Measurements from ENCODE around the gene ZNF598.

Gene ZNF598

DNA sequence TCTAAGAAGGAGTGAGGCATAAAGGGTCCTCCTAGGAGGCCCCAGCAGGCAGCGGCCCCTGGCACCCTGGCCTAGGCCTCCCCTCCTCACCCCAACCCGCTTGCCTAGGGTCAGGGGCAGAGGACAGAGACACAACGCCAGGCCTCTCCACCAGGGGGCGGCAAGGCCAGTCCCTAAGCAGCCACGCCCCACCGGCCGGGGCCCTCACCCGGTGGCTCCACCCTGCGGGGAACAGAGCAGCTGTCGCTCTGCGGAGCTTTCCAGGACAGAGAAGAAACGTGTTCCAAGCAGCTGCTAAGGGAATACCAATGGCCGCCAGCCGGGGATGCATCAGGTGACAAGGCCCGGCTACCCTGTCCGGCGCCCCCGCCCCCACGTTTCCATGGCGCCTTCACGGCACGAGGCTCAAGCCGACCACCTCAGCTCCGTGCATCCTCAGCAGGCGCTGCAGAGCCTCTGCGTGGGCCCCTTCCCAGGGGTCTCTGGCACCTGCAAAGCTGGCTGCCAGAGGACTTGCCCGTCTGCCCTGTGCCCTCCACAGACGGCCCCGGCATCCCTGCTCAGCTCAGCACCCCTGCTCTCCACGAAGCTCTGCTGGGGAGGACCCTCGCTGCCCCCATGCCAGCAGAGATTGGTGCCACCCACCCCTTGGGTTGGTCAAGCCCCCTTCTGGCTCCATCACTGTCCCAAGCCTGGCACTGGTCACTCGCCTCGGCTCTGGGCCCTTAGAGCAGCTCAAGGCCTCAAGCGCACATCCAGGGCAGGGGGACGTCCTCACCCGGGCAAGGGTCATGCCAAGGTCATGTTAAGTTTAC is 5.6 kb downstream of the ZNF598 start:
- no peak overlapping the region for H3K27ac ChIP-seq
- H3K9me3 ChIP-seq: no peaks in the 10 kb centered on the region
- no peaks in the 10 kb centered on the region for H3K27me3 ChIP-seq
- peaks cover 40 to 53% (median 45%) of the 10 kb centered on the region in 3 donors for H3K36me3 ChIP-seq
- intact Hi-C loops (cut with DNase I; ENCODE audit: low total_unique reads): no loop called here
- no peak overlapping the region for H3K4me3 ChIP-seq
- peaks cover 0 to 54% (median 50%) of the 10 kb centered on the region in 4 donors for H3K4me1 ChIP-seq
- TF ChIP-seq, protein P1, sequence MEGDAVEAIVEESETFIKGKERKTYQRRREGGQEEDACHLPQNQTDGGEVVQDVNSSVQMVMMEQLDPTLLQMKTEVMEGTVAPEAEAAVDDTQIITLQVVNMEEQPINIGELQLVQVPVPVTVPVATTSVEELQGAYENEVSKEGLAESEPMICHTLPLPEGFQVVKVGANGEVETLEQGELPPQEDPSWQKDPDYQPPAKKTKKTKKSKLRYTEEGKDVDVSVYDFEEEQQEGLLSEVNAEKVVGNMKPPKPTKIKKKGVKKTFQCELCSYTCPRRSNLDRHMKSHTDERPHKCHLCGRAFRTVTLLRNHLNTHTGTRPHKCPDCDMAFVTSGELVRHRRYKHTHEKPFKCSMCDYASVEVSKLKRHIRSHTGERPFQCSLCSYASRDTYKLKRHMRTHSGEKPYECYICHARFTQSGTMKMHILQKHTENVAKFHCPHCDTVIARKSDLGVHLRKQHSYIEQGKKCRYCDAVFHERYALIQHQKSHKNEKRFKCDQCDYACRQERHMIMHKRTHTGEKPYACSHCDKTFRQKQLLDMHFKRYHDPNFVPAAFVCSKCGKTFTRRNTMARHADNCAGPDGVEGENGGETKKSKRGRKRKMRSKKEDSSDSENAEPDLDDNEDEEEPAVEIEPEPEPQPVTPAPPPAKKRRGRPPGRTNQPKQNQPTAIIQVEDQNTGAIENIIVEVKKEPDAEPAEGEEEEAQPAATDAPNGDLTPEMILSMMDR (IDR thresholded peaks at IDR 0.05): peak; percentile 71 to 81
- DNase-seq: peak; percentile 77 to 85

DNA sequence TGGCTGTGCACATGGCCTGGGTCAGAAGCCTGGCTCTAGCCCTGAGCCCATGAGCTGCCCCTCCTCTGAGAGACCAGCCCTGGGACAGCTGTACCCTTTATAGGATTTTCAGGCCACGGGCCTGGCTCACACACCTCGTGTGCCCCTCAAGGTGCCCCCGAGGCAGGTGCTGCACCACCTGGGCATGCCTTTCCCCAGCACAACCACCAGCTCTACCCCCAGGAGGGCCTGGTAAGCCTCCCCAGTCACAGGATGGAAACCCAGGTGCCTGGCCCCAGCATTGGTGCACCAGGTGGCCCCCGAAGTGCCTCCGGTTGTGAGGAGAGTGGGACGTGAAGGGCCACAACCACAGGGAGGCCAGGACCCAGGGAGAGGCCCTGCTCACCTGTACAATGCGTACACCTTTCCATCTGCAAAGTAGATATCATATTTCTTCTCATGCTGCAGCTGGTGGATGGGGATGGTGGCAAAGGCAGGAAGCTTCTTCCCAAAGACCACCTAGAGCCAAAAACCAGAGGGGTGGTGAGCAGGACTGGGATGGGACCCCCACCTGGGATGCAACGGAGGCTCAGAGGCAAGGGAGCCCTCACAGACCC is 6.3 kb downstream of the ZNF598 start:
- Histone ChIP-seq H3K36me3 (peaks cover 47 to 60% (median 52%) of the 10 kb centered on the region in 3 donors), H3K4me3 (no peak overlapping the region), H3K9me3 (no peaks in the 10 kb centered on the region), H3K27ac (no peak overlapping the region), H3K4me1 (peaks cover 0 to 49% (median 44%) of the 10 kb centered on the region in 4 donors), H3K27me3 (no peaks in the 10 kb centered on the region)
- intact Hi-C loops (cut with DNase I; ENCODE audit: low total_unique reads): no loop called here
- DNase-seq: no peak
- TF ChIP-seq, protein P1 (IDR thresholded peaks at IDR 0.05): no peak

DNA sequence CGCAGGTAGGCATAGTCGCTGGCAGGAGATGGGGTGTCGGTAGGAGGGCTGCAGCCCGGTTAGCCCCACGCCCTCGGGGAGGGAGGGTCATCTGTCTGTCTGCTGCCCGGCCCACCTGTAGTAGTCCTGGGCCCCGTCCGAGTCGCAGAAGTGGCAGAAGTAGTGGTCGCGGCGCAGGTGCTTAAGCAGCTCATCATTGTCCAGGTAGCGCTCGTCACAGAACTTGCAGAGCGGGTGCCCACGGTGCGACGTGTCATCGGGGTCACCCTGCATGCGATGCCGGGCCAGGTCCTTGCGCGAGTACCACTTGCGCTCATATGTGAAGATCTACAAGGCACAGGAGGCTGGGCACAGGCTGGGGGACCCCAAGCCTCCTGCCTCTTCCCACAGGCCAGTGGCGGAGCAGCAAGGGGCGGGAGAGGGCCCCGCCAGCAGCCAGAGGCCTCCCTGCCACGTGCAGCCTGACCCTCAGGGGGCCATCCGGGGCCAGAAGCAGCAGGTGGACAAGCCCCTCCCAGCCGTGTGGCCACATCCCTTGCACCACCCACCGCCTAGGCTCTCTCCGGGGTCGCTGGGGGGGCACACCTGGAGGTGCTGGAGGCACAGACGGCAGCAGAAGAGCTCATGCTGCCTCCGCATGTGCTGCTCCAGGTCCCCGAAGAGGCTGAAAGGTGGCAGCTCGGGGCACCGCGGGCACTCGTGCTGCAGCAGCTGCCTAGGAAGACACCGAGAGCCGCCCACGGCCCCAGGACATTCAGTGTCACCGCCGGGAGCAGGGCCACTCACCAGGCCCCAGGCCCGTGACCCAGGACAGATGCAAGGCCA is 7.0 kb downstream of the ZNF598 start:
- DNase-seq: no peak
- H3K36me3 ChIP-seq: peaks cover 53 to 67% (median 59%) of the 10 kb centered on the region in 3 donors
- intact Hi-C loops (cut with DNase I; ENCODE audit: low total_unique reads): no loop called here

DNA sequence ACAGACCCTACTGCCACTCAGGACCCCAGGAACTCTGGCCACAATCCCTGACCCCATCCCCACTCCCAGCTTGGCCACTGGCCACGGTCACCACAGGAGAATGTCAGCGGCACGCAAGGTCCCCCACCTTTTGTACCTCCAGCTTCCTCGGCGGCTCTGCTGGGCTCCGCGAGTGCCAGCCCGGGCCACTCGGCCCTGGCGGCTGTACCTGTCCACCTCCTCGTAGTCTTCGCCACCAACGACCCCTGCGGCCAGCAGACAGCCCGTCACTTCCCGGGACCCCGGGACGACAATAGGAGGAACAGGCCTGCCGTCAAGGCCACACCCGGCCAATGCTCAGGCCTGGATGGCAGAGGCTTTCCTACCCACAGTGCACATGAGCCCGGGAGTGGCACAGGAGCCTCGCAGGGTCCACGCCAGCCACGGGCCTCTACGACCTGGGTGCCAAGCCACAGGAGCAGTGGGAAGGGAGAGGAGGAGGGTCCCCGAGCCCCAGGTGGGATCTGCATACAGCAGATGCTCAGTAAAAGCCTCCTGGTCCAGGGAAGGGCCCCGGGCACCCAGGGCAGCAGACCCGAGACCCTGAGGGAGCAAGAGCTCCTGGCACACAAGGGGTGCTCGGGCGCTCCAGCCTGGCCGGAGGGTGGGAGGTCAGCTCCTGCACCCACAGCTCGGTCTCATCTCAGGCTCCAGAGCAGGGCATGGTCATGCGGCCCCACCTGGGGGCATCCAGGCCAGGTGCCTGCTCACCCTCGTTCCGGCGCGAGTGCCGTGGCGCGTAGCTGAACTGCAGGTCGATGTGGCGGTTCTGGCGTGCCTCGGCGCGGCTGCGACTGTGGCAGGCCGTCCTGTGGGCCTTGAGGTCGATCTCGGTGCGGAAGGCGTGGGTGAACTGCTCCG is 7.9 kb downstream of the ZNF598 start:
- Histone ChIP-seq H3K4me3 (no peak overlapping the region), H3K27me3 (no peaks in the 10 kb centered on the region), H3K9me3 (no peaks in the 10 kb centered on the region), H3K4me1 (peaks cover 0 to 32% (median 27%) of the 10 kb centered on the region in 4 donors), H3K27ac (no peak overlapping the region), H3K36me3 (peaks cover 59 to 74% (median 60%) of the 10 kb centered on the region in 3 donors)
- TF ChIP-seq, protein P1 (IDR thresholded peaks at IDR 0.05): no peak
- intact Hi-C loops (cut with DNase I; ENCODE audit: low total_unique reads): no loop called here
- DNase-seq: no peak

More for the DNA sequence above, 7.0 kb downstream of the ZNF598 start:
- no peak overlapping the region for H3K4me3 ChIP-seq
- H3K4me1 ChIP-seq: peaks cover 0 to 42% (median 36%) of the 10 kb centered on the region in 4 donors
- no peaks in the 10 kb centered on the region for H3K9me3 ChIP-seq
- H3K27me3 ChIP-seq: no peaks in the 10 kb centered on the region
- TF ChIP-seq, protein P1 (IDR thresholded peaks at IDR 0.05): no peak
- no peak overlapping the region for H3K27ac ChIP-seq

DNA sequence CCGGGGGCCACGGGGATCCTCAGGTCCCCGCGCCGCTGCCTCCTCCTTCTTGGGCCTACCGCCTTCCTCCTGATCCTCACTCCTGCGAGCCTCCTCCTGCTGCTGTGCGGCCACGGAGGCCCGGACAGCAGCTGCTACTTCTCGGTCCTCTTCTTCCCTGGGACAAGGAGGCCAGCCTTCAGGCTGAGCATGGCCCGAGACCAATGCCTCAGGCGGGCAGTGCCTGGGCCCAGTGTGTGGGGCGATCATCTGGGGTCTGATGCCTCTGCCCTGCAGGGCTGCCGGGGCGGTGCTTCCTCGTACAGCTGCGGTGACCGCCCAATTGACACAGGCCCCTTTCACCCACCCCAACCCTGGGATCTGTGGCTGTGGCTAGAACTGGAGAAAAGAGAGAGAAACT is 8.6 kb downstream of the ZNF598 start:
- peaks cover 59 to 75% (median 60%) of the 10 kb centered on the region in 3 donors for H3K36me3 ChIP-seq
- DNase-seq: no peak
- intact Hi-C loops (cut with DNase I; ENCODE audit: low total_unique reads): no loop called here
- H3K27ac ChIP-seq: no peak overlapping the region
- TF ChIP-seq, protein P1 (IDR thresholded peaks at IDR 0.05): no peak
- H3K4me1 ChIP-seq: peaks cover 0 to 26% (median 22%) of the 10 kb centered on the region in 4 donors
- no peaks in the 10 kb centered on the region for H3K9me3 ChIP-seq
- H3K4me3 ChIP-seq: no peak overlapping the region
- H3K27me3 ChIP-seq: no peaks in the 10 kb centered on the region

All from tibial artery (tissue), 4 donors.